GM23248 (cell line): ENCODE measurements around the gene POLR1G. TPM values are rescaled to one million over a fixed set of nuclear protein-coding genes. Genes with fewer than 3 reads are reported as not detected.

Source experiments
- DNase-seq: peaks from one replicate; pipeline ENCODE4 v3.0.0-alpha.2; 2015
- H2AFZ ChIP-seq: fragments of 200-600 bp; sonication (generic); 2 replicates; pipeline ENCODE4 v1.6.1; 2016; ENCODE audit warnings: antibody characterized with exemption
- H3F3A ChIP-seq: fragments of 200-600 bp; sonication (generic); 2 replicates; pipeline ENCODE4 v1.6.1; 2016; ENCODE audit warnings: mild to moderate bottlenecking, antibody characterized with exemption, mixed run types; ENCODE audit not compliant: insufficient read depth
- H3K27ac ChIP-seq: fragments of 200-600 bp; sonication (generic); 2 replicates; pipeline ENCODE4 v1.5.1; 2016; ENCODE audit warnings: mild to moderate bottlenecking
- H3K27me3 ChIP-seq: fragments of 200-600 bp; sonication (generic); replicated peaks from 2 replicates; pipeline ENCODE4 v1.6.1; 2016; ENCODE audit warnings: mild to moderate bottlenecking; ENCODE audit not compliant: insufficient read depth
- H3K36me3 ChIP-seq: fragments of 200-600 bp; sonication (generic); 2 replicates; pipeline ENCODE4 v1.6.1; 2016; ENCODE audit warnings: low read depth, mild to moderate bottlenecking
- H3K4me1 ChIP-seq: fragments of 200-600 bp; sonication (generic); 2 replicates; pipeline ENCODE4 v1.6.1; 2016; ENCODE audit warnings: mild to moderate bottlenecking; ENCODE audit not compliant: insufficient read depth
- H3K4me2 ChIP-seq: fragments of 200-600 bp; sonication (generic); one replicate; pipeline ENCODE4 v1.6.1; 2016; ENCODE audit warnings: mild to moderate bottlenecking; ENCODE audit not compliant: unreplicated experiment
- H3K4me3 ChIP-seq: fragments of 200-600 bp; sonication (generic); 2 replicates; pipeline ENCODE4 v1.5.1; 2016; ENCODE audit warnings: mild to moderate bottlenecking
- H3K79me2 ChIP-seq: fragments of 200-600 bp; sonication (generic); 2 replicates; pipeline ENCODE4 v1.6.1; 2016; ENCODE audit warnings: mild to moderate bottlenecking; ENCODE audit not compliant: insufficient read depth
- H3K9ac ChIP-seq: fragments of 200-600 bp; sonication (generic); 2 replicates; pipeline ENCODE4 v1.6.1; 2016; ENCODE audit warnings: mild to moderate bottlenecking
- H3K9me2 ChIP-seq: fragments of 200-600 bp; sonication (generic); 2 replicates; pipeline ENCODE4 v1.6.1; 2016; ENCODE audit warnings: mixed run types, mild to moderate bottlenecking, moderate library complexity; ENCODE audit not compliant: insufficient read depth
- H3K9me3 ChIP-seq: fragments of 200-600 bp; sonication (generic); one replicate; pipeline ENCODE4 v1.6.1; 2017; ENCODE audit warnings: low read depth
- H4K20me1 ChIP-seq: fragments of 200-600 bp; sonication (generic); 2 replicates; pipeline ENCODE4 v1.6.0; 2016; ENCODE audit not compliant: insufficient read depth
- EZH2 ChIP-seq: fragments of 200-600 bp; sonication (generic); IDR thresholded peaks from 2 replicates; pipeline ENCODE4 v1.6.1; 2018; ENCODE audit warnings: antibody characterized with exemption, mild to moderate bottlenecking; ENCODE audit not compliant: insufficient read depth, poor library complexity, severe bottlenecking
- EZH2phosphoT487 ChIP-seq: fragments of 200-600 bp; sonication (generic); IDR thresholded peaks from 2 replicates; pipeline ENCODE4 v1.6.1; 2018; ENCODE audit warnings: antibody characterized with exemption, moderate library complexity, mild to moderate bottlenecking, low read depth; ENCODE audit not compliant: insufficient read depth
- WGBS, 2 experiments: methylation state at CpG; one replicate each; pipeline ENCODE4 v1.1.6; 2015 to 2017; ENCODE audit warnings: low lambda C conversion rate in 2 of 2, low coverage in 1 of 2; ENCODE audit errors: missing lambda C conversion rate in 2 of 2; 5-methylcytosine and 5-hydroxymethylcytosine counted together
- in situ Hi-C: fragments of 300-500 bp; cut with MboI; formaldehyde crosslinking; loops from 2 replicates; pipeline ENCODE4 v1.15.0; 2020
- polyA plus RNA-seq: library from polyadenylated mRNA; unstranded; fragments of >200 nt; fragmentation: Nextera tagmentation; extraction: Ambion mirVana; gene quantifications from 2 replicates; pipeline ENCODE4 v1.2.1, GENCODE V29; 2016
- total RNA-seq: library from RNA; depleted of rRNA; stranded (reverse); fragments of >200 nt; shearing (Covaris generic); gene quantifications from 2 replicates; pipeline ENCODE4 v1.2.3, GENCODE V29; 2014

Gene POLR1G
- total and polyA plus RNA-seq, 2 experiments from 2014 or later = 8.8 to 10.8 TPM

GRCh38 chr19:45402298-45403061 is 4.0 kb upstream of the POLR1G start:
- Histone ChIP-seq H3K79me2 (peaks cover 22% of the 10 kb centered on the region), H3K27ac (no peak overlapping the region), H4K20me1 (no peaks in the 10 kb centered on the region), H3K36me3 (no peaks in the 10 kb centered on the region), H2AFZ (no peak overlapping the region), H3K4me1 (peaks cover 20% of the 10 kb centered on the region; the same call in 1 of the 2 replicates), H3K27me3 (no peaks in the 10 kb centered on the region), H3F3A (peaks cover 7% of the 10 kb centered on the region; the same call in 1 of the 2 replicates), H3K9me3 (no peaks in the 10 kb centered on the region), H3K4me2 (no peak overlapping the region), H3K9me2 (no peaks in the 10 kb centered on the region), H3K4me3 (no peak overlapping the region), H3K9ac (no peak overlapping the region)
- TF ChIP-seq EZH2 = no peak
- TF ChIP-seq EZH2phosphoT487 = no peak
- in situ Hi-C loops = no loop called here
- 40 to 51% methylated on average over 19 to 40 of the region's 40 CpGs for WGBS, 2 experiments
- peak; percentile 20 for DNase-seq

GRCh38 chr19:45403272-45403671 is 3.2 kb upstream of the POLR1G start:
- Histone ChIP-seq H3F3A (peaks cover 8% of the 10 kb centered on the region; the same call in 1 of the 2 replicates), H3K27ac (no peak overlapping the region), H3K36me3 (no peaks in the 10 kb centered on the region), H4K20me1 (no peaks in the 10 kb centered on the region), H3K4me1 (peaks cover 25% of the 10 kb centered on the region; the same call in 1 of the 2 replicates), H2AFZ (no peak overlapping the region), H3K9ac (no peak overlapping the region), H3K27me3 (no peaks in the 10 kb centered on the region), H3K4me2 (no peak overlapping the region), H3K9me2 (no peaks in the 10 kb centered on the region), H3K4me3 (no peak overlapping the region), H3K79me2 (peaks cover 28% of the 10 kb centered on the region), H3K9me3 (no peaks in the 10 kb centered on the region)
- in situ Hi-C loops = no loop called here
- TF ChIP-seq EZH2 = no peak
- TF ChIP-seq EZH2phosphoT487 = no peak
- WGBS, 2 experiments = 66% methylated on average over 4 of the region's 4 CpGs
- DNase-seq = no peak

- no peak for TF ChIP-seq EZH2phosphoT487
- no peak for TF ChIP-seq EZH2
- Histone ChIP-seq H4K20me1 (no peaks in the 10 kb centered on the region), H2AFZ (peak overlapping the region; percentile 85), H3K79me2 (peaks cover 28% of the 10 kb centered on the region), H3K9me3 (no peaks in the 10 kb centered on the region), H3K9ac (peak overlapping the region; percentile 90; the same call in 1 of the 2 replicates), H3K9me2 (no peaks in the 10 kb centered on the region), H3K4me2 (peak overlapping the region; percentile 95), H3K36me3 (no peaks in the 10 kb centered on the region), H3K4me1 (peaks cover 25% of the 10 kb centered on the region; the same call in 1 of the 2 replicates), H3K4me3 (peak overlapping the region; percentile 83), H3K27ac (no peak overlapping the region), H3F3A (peaks cover 8% of the 10 kb centered on the region; the same call in 1 of the 2 replicates), H3K27me3 (no peaks in the 10 kb centered on the region)
- peak; percentile 41 for DNase-seq
- in situ Hi-C loops = no loop called here
- 38 to 40% methylated on average over 21 to 25 of the region's 25 CpGs for WGBS, 2 experiments
Measured at GRCh38 chr19:45403781-45404556, 2.5 kb upstream of the POLR1G start.

GRCh38 chr19:45404557-45405434 is 1.6 kb upstream of the POLR1G start, which contains the start of gene PPP1R13L:
Gene PPP1R13L, minus strand, starts transcription at chr19:45405069. Its CDS starts 6,751 bp downstream, at chr19:45398318.
- no peak for DNase-seq
- Histone ChIP-seq H3K79me2 (peaks cover 28% of the 10 kb centered on the region), H3K4me2 (peak within 1 kb of the TSS; percentile 95), H3K27me3 (no peaks in the 10 kb centered on the region), H4K20me1 (no peaks in the 10 kb centered on the region), H3K4me1 (peaks cover 25% of the 10 kb centered on the region; the same call in 1 of the 2 replicates), H3K9ac (peak within 1 kb of the TSS; percentile 90), H3K27ac (peak within 1 kb of the TSS; percentile 97), H3K4me3 (peak within 1 kb of the TSS; percentile 83), H2AFZ (peak within 1 kb of the TSS; percentile 85), H3K9me2 (no peaks in the 10 kb centered on the region), H3K9me3 (no peaks in the 10 kb centered on the region), H3K36me3 (no peaks in the 10 kb centered on the region), H3F3A (peaks cover 12% of the 10 kb centered on the region; the same call in 1 of the 2 replicates)
- TF ChIP-seq EZH2 (no peak), EZH2phosphoT487 (no peak)
- in situ Hi-C loops = no loop called here
- 15 to 17% methylated on average over 41 to 46 of the region's 46 CpGs for WGBS, 2 experiments
